ENCODE measurements around the gene DIRAS1. TPM values are rescaled to one million over a fixed set of nuclear protein-coding genes. Genes with fewer than 3 reads are reported as not detected.
A peak's percentile ranks its signal among the peaks of the same experiment; 100 is the strongest.

Gene DIRAS1, protein sequence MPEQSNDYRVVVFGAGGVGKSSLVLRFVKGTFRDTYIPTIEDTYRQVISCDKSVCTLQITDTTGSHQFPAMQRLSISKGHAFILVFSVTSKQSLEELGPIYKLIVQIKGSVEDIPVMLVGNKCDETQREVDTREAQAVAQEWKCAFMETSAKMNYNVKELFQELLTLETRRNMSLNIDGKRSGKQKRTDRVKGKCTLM
- total RNA-seq = 0.10 TPM

DNA sequence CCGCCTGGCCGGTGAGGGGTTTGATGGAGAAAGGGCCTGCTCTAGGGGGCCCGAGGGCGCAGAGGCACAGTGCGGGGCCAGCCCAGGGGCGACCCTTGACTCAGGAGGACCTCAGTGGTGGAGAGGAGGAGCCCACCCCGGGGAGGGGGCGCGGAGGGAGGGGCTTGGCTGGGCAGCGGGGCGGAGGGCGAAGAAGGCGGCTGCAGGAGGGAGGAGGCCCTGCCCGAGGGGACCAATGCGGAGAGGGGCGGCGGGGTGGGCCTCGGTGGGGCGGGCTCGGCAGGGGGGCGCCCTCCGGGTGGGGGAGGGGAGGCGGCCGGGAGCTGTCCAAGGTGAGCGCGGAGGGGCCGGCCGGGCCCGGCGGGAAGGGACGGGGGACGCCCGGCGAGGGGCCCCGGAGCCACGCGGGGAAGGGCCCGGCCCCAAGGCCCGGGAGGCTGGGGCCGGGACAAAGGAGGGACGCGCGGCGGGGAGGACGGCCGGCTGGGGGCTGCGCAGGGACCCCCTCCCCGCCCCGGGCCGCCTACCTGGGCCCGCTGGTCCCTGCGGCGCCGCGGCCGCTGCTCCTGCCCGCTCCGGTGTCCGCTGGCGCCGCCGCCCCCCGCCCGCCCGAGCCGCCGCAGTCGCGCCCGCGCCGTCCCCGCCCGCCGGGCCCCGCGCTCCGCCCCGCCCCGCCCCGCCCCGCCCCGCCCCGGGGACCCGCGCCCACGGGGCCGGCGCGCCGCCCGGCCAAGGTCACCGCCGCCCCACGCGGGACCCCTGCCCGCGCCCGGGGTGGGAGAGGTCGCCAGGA is at the start of gene DIRAS1:
TSS of gene DIRAS1 (minus strand) at position 596 of the 793 bp plus-strand sequence. CDS start 3,566 bp downstream, outside the sequence.
- ATAC-seq = no peak
- no peak for DNase-seq (ENCODE audit: low spot score)

DNA sequence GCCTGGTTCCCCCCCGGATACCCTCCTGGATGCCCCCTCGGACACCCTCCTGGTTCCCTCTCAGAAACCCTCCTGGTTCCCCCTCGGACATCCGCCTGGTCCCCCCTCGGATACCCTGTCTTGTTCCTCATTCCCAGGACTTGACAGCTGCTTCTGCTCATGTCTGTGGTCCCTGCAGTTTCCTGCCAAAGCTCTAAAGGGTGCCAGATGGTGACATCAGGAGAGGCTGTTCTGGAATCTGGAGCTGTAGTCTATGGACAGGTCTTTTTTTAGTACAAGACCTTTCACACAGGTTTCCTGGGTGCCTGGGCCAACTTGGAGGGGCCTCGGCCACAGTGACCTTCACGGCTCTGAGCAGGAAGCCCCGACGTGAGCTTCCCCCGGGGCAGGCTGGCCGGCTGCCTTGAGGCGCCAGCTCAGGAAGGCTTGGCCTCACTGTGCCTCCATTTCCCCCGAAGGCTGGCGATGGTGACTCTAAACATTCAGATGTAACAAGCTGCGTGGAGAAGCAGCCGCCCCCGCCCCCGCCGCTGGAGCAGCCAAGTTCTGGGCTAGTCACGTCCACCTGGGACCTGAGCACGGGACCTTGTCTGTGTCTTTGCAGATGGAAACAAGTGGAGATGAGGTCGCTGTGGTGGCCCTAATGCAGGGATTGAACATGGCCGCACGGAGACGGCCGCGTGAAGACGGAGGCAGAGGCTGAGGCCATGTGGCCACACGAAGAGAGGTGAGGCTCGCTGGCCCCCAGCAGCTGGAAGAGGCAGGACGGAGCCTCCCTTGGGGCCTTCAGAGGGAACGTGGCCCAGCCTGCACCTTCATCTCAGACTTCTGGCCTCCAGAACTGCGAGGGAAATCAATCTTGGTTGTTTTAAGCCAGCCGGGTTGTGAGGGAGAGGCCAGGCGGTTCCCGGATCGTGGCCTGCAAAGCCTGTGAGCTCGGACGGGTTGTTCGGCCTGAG is 49.2 kb upstream of the DIRAS1 start:
- DNase-seq (ENCODE audit: low spot score) = no peak

DNA sequence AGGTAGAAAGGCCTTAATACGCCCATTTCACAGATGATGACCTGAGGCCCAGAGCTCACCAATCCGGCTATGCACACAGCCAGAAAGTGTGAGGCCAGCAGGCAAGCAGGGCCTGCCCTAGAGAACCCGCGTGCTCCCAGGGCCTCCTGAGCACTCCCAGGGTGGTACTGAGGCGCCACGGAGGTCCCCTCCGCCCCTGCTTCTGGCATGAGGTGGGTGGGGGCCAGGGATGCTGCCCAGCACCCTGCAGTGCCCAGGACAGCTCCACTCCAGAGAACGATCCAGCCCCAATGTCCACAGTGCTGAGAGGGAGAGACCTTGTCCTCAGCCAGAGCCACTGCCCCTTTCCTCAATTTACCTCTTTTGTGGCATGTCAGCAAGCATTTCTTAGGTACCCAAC is 48.0 kb upstream of the DIRAS1 start:
- no peak for ATAC-seq
- no peak for DNase-seq (ENCODE audit: low spot score)

More for the DNA sequence above, 49.2 kb upstream of the DIRAS1 start:
- ATAC-seq = peak; percentile 38

DNA sequence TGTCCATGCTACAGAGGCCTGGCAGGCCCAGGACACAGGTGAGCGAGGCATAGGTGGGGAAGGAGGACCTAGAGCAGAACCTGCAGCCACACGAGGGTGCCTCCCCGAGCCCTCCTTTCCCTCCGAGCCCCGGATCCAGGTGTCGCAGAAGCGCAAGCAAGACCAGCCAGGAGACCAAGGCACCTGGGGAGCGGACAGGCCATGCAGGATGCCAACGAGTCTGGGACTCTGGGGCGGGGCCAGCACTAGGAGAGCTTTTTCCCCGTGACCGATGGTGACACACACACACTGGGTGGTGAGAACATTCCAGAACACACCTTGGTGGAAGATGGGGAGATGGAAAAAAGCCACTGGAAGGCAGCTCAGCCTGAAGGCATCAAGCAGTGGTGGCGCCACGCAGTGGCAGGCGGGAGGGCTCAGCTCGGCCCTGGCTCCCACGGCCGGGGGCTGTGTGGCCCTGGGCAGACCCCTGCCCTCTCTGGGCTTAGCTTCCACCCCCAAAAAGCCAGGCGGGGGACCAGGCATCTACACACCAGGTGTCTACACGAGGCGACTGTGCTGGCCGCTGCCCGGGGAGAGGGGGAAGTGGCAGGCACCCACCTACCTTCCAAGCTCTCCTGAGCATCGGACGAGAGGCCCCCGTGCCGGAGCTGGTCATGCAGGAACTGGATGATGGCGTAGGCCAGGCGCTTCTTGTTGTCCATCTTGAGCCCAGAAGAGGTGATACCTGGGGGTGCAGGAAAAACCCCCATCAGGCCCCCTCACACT is 47.4 kb upstream of the DIRAS1 start:
- DNase-seq (ENCODE audit: low spot score) = no peak
- ATAC-seq = peak; percentile 17

DNA sequence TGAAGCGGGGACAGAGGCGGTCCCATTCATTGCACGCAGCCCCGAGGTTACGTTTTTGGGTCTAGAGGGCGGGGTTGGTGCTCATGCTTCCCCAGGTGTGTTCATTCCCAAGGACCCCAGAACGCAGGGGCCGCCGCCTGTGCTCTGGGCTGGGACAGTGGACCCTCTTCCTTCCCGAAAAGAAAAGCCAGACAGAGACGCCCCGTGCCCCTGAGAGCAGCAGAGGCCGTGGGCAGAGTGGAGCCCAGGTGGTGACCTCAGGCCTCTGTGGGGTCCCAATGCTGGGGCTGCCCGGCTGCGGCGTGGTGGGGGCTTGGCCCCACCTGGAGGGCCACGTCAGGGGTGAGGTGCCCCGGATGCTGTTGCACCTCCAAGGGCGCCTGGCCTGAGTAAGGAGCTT is 46.5 kb upstream of the DIRAS1 start:
- DNase-seq (ENCODE audit: low spot score) = no peak
- ATAC-seq = no peak

DNA sequence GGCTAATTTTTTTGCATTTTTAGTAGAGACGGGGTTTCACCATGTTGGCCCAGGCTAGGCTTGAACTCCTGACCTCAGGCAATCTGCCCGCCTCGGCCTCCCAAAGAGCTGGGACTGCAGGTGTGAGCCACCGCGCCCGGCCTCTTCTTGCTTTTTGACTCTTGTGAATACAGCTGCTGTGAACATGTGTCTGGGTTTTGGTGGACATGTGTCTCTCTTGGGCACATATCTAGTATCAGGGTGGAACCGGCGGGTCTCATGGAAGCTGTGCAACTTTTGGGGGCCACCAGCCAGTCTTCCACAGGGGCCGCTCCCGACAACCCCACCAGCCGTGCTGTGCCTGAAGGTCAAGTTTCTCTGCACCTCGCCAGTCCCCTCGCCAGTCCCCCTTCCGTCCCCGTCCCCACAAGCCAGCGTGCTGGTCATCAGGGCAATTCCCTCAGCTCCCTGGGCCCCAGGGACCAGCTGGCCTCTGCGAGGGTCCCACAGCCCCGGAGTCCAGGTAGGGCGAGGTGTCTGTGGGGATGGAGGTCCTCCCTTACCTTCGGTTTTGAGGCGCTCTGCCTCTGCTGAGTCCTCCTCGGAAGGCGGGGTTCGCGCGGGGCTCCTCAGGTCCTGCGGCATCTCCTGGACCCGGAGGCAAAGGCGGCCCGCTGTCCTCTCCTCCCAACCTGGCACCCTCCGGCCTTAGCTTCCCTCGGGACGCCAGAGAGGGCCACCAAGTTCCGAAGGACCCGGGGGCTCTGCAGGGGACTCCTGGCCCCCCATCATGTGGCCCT is 45.6 kb upstream of the DIRAS1 start:
- DNase-seq (ENCODE audit: low spot score) (no peak), ATAC-seq (no peak)

DNA sequence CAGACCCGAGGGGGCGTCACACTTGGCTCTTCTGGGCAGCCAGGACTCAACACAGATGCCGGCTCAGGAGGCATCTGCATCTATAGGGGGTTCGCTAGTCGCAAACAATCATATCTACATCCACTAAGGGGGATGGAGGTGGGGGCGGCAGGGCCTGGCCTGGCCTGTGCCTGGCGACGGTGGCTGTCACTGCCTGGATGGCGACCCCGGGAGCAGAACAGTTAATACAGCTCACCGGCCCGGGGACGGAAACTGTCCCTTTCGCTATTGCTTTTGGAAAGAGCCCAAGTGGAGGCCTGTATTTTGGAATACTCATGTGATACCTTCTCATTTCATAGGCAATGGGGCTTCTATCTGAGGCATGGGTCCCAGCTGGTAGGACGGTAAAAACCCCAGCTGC is 44.2 kb upstream of the DIRAS1 start:
- DNase-seq (ENCODE audit: low spot score) = no peak

DNA sequence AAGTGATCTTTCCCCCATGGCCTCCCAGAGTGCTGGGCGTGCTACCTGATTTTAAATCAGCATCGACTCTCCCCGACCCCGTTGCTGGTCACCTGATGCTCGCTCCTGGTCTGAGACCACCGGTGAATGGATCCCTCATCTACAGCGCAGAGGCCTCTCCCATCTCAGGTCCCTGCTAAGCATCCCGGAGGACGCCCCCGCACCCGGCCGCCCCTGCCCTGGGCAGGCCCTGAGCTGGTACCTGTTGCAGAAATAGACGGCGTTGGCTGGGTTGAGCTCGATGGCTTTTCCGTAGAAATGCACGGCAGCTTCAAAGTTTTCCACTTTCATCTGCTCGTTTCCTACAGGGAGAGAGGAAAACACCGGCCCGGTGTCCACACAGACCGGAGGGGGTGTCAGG is 43.8 kb upstream of the DIRAS1 start:
- ATAC-seq (no peak), DNase-seq (ENCODE audit: low spot score) (no peak)

More for the DNA sequence above, 44.2 kb upstream of the DIRAS1 start:
- ATAC-seq = no peak

DNA sequence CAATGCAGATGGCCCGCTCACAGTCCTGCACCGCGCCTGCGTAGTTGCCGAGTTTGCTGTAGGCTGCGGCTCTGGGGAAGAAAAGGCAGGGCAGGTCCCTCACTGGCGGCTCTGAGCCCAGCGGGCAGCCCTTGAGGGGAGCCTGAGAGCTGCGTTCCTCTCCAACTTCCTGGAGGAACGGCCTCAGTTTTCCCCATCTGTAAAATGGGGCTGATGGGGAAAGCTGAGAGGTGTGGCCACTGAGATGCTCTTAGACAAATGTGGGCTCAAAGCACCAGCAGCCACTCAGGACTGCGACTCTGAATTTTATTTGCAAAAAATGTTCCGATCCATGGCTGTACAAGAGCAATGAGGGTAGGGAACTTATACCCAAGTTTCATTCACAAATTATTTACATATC is 42.5 kb upstream of the DIRAS1 start:
- DNase-seq (ENCODE audit: low spot score) (no peak), ATAC-seq (no peak)

DNA sequence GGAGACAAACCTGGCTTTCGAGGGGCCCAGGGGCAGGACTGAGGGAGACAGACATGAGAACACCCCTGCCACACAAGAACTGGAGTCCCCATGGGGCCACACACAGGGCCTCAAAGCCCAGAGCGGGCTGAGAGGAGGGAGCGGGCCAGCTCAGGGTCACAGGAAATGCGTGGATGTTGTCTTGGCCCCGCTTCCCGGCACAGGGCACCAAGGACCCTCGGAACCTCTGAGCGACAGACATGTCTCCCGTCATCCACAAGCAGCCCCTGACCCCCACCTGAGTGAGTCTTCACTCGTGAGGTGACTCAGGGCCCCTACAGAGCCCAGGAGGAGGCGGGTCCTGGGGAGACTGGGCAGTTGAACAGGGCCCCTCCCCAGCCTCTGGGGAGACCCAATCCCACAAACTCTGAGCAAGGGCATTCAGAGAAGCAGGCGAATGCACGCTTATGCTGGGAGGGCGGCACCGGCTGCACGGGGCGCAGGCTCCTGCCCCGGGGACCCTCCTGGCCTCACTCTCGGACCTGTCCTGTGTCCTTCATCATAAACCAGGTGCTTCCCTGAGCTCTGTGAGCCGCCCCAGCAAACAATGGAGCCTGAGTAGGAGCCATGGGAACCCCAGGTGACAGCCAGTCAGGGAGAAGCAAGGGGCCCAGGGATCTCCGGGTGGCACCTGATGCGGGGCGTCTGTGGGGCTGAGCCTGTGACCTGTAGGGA is 41.8 kb upstream of the DIRAS1 start:
- DNase-seq (ENCODE audit: low spot score) (no peak), ATAC-seq (no peak)

DNA sequence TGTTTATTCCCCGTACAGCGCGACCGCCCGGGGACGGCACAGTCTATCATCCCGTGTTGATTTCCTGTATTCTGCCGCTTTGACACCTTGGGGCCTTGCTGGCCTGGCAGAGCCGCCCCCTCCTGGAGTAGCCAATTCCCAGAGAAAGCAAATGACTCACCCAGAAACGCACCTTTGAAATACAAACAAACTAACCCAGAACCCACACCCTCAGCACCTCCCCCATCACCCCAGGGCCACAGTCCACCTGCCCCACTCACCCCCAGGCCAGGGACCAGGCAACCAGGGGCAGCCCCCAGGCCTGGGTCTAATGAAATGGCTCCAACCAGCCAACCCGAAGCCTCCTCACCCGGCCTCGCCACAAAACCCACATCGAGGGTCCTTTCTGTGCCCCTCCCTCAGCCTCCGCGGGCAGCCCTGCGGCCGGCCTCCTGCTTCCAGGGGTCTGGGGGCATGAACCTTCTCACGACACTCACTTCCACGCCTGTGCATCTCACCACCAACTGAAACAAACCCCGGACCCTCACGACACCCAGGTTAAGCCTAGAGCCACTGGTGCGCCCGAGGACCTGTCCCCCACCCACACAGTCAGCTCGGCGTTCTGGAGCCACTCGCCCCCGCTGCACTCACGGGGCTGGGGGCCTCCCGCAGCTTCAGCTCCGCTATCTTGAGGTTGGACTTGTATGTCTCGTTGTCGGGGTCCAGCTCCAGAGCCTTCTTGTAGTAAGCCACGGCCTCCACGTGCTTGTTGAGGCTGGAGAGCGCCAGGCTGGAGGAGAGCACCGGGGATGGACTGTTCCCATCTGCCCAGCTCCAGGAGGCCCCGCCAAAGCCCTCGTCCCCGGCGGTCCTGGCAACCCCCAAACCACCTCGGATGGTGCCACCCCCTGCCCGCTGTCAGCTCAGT is 41.0 kb upstream of the DIRAS1 start:
- DNase-seq (ENCODE audit: low spot score) = no peak
- no peak for ATAC-seq

DNA sequence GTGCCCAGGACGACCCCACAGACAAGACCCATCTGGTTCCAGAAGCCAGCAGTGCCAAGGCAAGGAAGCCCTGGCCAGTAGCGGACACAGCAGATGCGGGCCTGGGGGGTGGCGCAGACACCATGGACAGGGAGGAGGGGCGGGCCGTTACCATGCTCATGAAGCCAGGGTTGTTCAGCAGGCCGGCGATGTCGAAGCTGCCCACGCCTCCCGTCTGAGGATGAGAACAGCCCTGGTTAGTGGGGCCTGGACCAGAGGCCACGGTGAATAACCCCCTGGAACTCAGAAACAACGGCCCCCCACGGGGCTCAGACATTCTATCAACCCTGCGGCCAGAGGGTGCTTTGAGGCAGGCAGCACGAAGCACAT is 40.1 kb upstream of the DIRAS1 start:
- ATAC-seq = no peak

DNA sequence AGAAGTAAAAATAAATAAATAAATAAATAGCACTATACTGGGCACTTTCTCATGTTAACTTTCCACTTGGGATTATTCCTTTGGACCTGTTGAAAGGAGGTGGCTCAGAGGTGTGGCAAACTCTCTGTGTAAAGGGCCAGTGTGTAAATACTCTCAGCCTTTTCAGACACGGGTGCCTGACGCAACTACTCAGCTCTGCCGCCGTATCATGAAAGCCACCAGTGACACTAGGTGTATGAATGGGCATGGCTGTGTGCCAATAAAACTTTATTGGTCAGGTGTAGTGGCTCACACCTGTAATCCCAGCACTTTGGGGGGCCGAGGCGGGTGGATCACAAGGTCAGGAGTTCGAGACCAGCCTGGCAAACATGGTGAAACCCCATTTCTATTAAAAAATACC is 38.8 kb upstream of the DIRAS1 start:
- ATAC-seq (no peak), DNase-seq (ENCODE audit: low spot score) (no peak)

More for the DNA sequence above, 40.1 kb upstream of the DIRAS1 start:
- no peak for DNase-seq (ENCODE audit: low spot score)

DNA sequence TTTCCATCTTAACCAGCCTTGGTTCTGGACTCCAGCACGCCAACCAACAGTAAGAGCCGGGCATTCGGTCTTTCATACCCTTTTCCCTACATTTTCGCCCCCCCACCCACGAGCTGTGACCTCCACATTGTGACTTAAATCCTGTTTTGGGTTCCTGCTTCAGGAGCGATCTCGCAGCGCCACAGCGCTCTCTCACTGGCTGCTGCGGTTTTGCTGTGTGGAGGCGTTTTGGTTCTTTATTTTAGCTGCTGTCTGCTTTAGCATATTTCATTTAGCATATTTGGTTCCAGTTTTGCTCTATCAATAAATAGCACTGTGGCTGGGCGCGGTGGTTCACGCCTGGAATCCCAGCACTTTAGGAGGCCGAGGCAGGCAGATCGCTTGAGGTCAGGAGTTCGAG is 38.2 kb upstream of the DIRAS1 start:
- DNase-seq (ENCODE audit: low spot score) (no peak), ATAC-seq (no peak)

DNA sequence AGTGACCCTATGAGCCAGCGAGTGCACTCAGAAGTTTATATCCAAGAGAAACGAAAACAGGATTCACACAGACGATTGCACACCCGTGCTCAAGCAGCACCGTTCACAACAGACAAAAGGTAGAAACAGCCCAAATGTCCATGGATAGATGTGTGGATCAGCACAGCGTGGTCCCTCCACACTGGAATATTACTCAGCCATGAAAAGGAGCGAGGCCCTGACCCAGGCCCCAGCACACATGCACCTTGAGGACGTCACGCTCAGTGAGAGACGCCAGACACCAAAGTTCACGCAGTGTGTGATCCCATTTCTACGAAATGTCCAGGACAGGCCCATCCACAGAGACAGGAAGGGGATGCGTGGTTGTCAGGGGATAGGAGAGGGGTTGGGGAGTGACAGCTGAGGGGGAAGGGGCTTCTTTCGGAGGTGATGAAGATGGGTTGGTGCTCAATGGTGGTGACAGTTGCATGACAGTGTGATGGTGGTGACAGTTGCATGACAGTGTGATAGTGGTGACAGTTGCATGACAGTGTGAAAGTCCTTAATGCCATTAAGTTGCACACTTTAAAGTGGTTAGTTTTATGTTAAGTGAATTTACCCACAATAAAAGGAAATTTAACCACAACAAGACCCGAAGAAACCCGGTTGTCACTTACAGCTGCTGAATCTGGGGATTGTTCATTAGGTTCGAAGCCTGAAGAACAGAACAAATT is 37.6 kb upstream of the DIRAS1 start:
- no peak for DNase-seq (ENCODE audit: low spot score)
- ATAC-seq = no peak

DNA sequence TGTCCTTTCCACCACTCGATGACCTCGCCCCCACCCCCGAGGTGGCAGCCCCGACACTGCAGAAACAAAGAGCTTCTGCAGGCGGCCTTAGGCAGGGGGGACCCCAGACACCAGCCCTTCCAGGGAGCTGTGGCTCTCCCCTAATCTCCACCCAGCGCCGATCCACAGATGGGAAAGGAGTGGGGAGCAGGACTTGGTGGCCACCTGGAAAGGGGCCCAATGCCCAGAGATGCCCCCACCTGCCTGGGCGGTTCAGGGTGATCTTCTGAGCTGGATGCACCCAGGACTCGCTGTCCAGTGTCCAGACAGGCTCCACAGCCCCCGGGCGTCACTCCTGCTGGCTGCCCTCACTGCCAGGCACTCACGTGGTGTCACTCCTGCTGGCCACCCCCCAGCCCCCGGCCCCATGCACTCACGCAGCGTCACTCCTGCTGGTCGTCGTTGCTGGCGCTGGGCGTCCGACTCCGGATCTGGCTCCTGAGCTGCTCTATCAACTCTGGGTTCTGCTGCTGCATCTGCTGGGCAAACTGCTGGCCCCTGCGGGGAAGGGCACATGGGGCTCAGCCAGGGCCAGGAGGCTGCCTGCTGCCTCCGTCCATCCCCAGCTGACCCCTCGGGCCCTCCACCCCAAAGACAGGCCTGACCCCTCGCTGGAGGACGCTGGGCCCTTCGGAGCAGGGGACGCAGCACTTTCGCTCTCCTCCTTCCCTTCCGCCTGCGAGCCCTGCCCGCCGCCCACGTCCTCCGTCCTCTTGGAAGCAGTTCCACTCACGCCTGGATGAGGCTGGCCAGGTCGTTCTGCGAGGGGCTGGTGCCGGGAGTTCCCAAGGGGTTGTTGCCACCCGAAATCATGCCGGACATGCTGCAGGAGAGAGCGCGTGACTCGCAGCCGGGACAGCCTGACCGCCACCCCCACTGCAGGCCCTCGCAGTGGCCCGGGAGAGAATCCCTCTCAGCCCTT is 36.0 kb upstream of the DIRAS1 start:
- DNase-seq (ENCODE audit: low spot score) = no peak
- ATAC-seq = no peak

Measured in left lobe of liver (tissue), 2 donors.